DOHH2 (cell line): ENCODE data around the gene PDE7B.

ENCODE experiments used
- H3F3A ChIP-seq: fragments of 200-600 bp; sonication (generic), shearing (Covaris generic); 2 replicates; pipeline ENCODE4 v1.6.0; 2016; ENCODE audit warnings: antibody characterized with exemption, mild to moderate bottlenecking; ENCODE audit not compliant: control insufficient read depth, insufficient read depth
- H3K27ac ChIP-seq: fragments of 200-600 bp; sonication (generic); 2 replicates; pipeline ENCODE4 v1.5.1; 2014; ENCODE audit warnings: low read depth, mild to moderate bottlenecking, low read length, moderate library complexity
- H3K27me3 ChIP-seq: fragments of 200-600 bp; sonication (generic); 2 replicates; pipeline ENCODE4 v1.6.1; 2014; ENCODE audit warnings: mild to moderate bottlenecking, low read length, mixed read lengths; ENCODE audit not compliant: control insufficient read depth
- H3K36me3 ChIP-seq: fragments of 200-600 bp; sonication (generic); 2 replicates; pipeline ENCODE4 v1.6.1; 2014; ENCODE audit warnings: mild to moderate bottlenecking, low read length, moderate library complexity, mixed read lengths; ENCODE audit not compliant: control insufficient read depth
- H3K4me1 ChIP-seq: fragments of 200-600 bp; sonication (generic); 2 replicates; pipeline ENCODE4 v1.6.1; 2014; ENCODE audit warnings: mild to moderate bottlenecking, low read length, mixed read lengths; ENCODE audit not compliant: control insufficient read depth
- H3K4me2 ChIP-seq: fragments of 200-600 bp; sonication (generic); 2 replicates; pipeline ENCODE4 v1.6.0; 2014; ENCODE audit warnings: mild to moderate bottlenecking, low read length, moderate library complexity
- H3K4me3 ChIP-seq: fragments of 200-600 bp; sonication (generic); 2 replicates; pipeline ENCODE4 v1.5.1; 2014; ENCODE audit warnings: mild to moderate bottlenecking, low read length, mixed read lengths
- H3K79me2 ChIP-seq: fragments of 200-600 bp; sonication (generic); 2 replicates; pipeline ENCODE4 v1.6.1; 2014; ENCODE audit warnings: mild to moderate bottlenecking, low read length, mixed read lengths; ENCODE audit not compliant: control insufficient read depth
- H3K9me2 ChIP-seq: fragments of 200-600 bp; sonication (generic); replicated peaks from 2 replicates; pipeline ENCODE4 v1.6.1; 2014; ENCODE audit warnings: mild to moderate bottlenecking, low read length, mixed read lengths; ENCODE audit not compliant: control insufficient read depth
- H3K9me3 ChIP-seq: fragments of 200-600 bp; sonication (generic); 2 replicates; pipeline ENCODE4 v1.6.1; 2014; ENCODE audit warnings: antibody characterized with exemption, low read length, mixed read lengths; ENCODE audit not compliant: control insufficient read depth, insufficient read depth
- H4K20me1 ChIP-seq: fragments of 200-600 bp; sonication (generic); 2 replicates; pipeline ENCODE4 v1.6.0; 2014; ENCODE audit warnings: low read depth, mild to moderate bottlenecking, antibody characterized with exemption, low read length, moderate library complexity; ENCODE audit not compliant: control insufficient read depth, insufficient read depth
- CTCF ChIP-seq: fragments of 200-600 bp; sonication (generic); IDR thresholded peaks from one replicate; pipeline ENCODE4 v1.5.1; 2014; ENCODE audit warnings: antibody characterized with exemption, mild to moderate bottlenecking, low read depth, low read length; ENCODE audit not compliant: poor library complexity, severe bottlenecking
- EZH2phosphoT487 ChIP-seq: fragments of 200-600 bp; sonication (generic); IDR thresholded peaks from 2 replicates; pipeline ENCODE4 v1.6.1; 2017; ENCODE audit warnings: borderline replicate concordance, mild to moderate bottlenecking, antibody characterized with exemption, low read length, moderate library complexity, mixed read lengths

Gene PDE7B

GRCh38 chr6:135906542-135906941, 55.0 kb downstream of the PDE7B start:
- Histone ChIP-seq H3K4me2 (no peak overlapping the region), H4K20me1 (no peaks in the 10 kb centered on the region), H3K9me2 (no peaks in the 10 kb centered on the region), H3K27ac (no peak overlapping the region), H3K4me1 (no peaks in the 10 kb centered on the region), H3K36me3 (no peaks in the 10 kb centered on the region), H3F3A (no peaks in the 10 kb centered on the region), H3K79me2 (no peaks in the 10 kb centered on the region), H3K9me3 (no peaks in the 10 kb centered on the region), H3K27me3 (no peaks in the 10 kb centered on the region), H3K4me3 (no peak overlapping the region)
- TF ChIP-seq CTCF (no peak), EZH2phosphoT487 (no peak)

- Histone ChIP-seq H3K4me1 (no peaks in the 10 kb centered on the region), H3K4me2 (no peak overlapping the region), H3K9me3 (no peaks in the 10 kb centered on the region), H3K36me3 (no peaks in the 10 kb centered on the region), H3K4me3 (no peak overlapping the region), H3K9me2 (no peaks in the 10 kb centered on the region), H3F3A (no peaks in the 10 kb centered on the region), H3K79me2 (no peaks in the 10 kb centered on the region), H4K20me1 (no peaks in the 10 kb centered on the region), H3K27ac (no peak overlapping the region), H3K27me3 (no peaks in the 10 kb centered on the region)
- TF ChIP-seq EZH2phosphoT487 = no peak
- TF ChIP-seq CTCF = no peak
Measured at GRCh38 chr6:135906972-135907465, 55.5 kb downstream of the PDE7B start.

GRCh38 chr6:135909737-135910387, 58.4 kb downstream of the PDE7B start:
- Histone ChIP-seq H3F3A (no peaks in the 10 kb centered on the region), H3K79me2 (no peaks in the 10 kb centered on the region), H3K9me3 (no peaks in the 10 kb centered on the region), H3K4me2 (no peak overlapping the region), H4K20me1 (no peaks in the 10 kb centered on the region), H3K36me3 (no peaks in the 10 kb centered on the region), H3K9me2 (no peaks in the 10 kb centered on the region), H3K4me3 (no peak overlapping the region), H3K27ac (no peak overlapping the region), H3K27me3 (no peaks in the 10 kb centered on the region), H3K4me1 (no peaks in the 10 kb centered on the region)
- TF ChIP-seq CTCF (peak; percentile 89), EZH2phosphoT487 (no peak)
